Cardiac fibroblast (primary cell): Measurements from ENCODE around the gene ATG4A.

Experiments used
- DNase-seq, 2 donors: peaks; one replicate each; pipeline versions ENCODE4 v3.0.0 to v3.0.0-alpha.2; 2010; ENCODE audit warnings: low read depth in 2 of 2
- H3K4me3 ChIP-seq, 2 donors: replicated peaks in 1 of 2; 1 replicate in 1 of 2; 2 replicates in 1 of 2; pipeline ENCODE4 v1.5.1; 2011; ENCODE audit warnings: low read depth in 2 of 2, low read length in 2 of 2, mild to moderate bottlenecking in 2 of 2, moderate library complexity in 1 of 2
- CTCF ChIP-seq: IDR thresholded peaks from one replicate; pipeline ENCODE4 v1.5.1; 2011; ENCODE audit warnings: low read depth, mild to moderate bottlenecking, low read length, inconsistent platforms

The ATG4A gene

DNA sequence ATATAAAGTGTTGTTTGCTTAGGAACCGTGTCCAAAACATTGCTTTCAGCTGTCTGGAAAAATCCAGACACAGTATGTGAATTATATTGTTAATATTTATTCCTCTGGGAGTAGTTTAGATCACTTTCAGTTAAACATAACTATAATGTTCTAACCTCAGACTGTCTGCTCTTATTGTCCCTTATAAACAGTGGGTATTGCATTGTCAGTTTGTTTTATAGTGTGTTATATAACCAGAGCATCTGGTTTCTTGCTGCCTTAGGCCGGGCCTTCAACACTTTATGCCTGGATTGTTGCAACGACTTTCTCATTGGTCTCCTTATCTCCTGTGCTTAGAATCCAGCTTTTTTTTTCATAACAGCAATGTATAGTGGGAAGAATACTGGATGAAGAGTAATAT, 26.4 kb downstream of the ATG4A start:
- H3K4me3 ChIP-seq = no peak overlapping the region
- no peak for TF ChIP-seq CTCF
- DNase-seq = no peak

- H3K4me3 ChIP-seq = no peak overlapping the region
- TF ChIP-seq CTCF = no peak
- DNase-seq = no peak
Observed at GRCh38 chrX:108121291-108121690, 29.7 kb downstream of the ATG4A start.

- DNase-seq = peak; percentile 18 to 29
- H3K4me3 ChIP-seq = no peak overlapping the region
- TF ChIP-seq CTCF = no peak
Observed at GRCh38 chrX:108122748-108123147, 31.2 kb downstream of the ATG4A start.

GRCh38 chrX:108123591-108124366, 32.2 kb downstream of the ATG4A start:
- DNase-seq = no peak
- no peak overlapping the region for H3K4me3 ChIP-seq
- TF ChIP-seq CTCF = no peak

DNA sequence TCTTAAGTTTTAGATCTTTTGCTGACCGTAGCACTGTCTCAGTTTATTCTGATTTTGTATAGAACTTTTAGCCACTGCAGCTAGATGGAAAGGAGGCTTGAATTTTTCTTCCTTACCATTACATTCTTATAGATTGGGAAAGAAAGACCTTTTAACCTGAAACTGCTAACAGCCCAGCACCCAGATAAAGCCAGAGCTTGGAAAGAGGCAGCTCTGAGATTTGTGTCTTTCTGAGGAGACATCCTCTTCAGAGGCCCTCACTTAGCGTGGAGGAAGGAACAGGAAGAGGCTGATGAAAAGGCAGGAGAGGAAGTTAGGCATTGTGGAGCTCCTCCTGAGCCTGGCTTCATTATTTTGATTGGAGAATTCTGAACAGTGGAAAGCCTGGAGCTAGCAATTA, 35.1 kb downstream of the ATG4A start:
- peak in 1 of 2 donors; percentile 43 for DNase-seq
- no peak for TF ChIP-seq CTCF
- no peak overlapping the region for H3K4me3 ChIP-seq

DNA sequence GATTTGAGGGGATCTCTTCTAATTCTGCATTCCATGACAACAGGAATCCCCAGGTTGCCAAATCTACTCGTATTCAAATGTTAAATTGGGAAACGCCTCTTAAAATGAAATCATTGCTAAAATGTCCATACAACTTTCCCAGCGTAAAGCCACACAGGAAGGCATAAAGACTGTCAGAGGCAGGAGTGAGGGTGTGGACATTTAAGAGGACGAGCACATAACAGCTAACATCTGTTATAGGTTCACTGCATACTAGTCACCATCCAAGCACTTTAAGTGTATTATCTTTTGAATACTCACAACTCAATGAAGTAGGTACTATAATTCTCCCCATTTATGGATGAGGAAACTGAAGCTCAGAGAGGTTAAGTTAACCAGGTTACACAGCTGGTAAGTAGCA, 35.6 kb downstream of the ATG4A start:
- no peak for TF ChIP-seq CTCF
- DNase-seq = no peak
- no peak overlapping the region for H3K4me3 ChIP-seq

GRCh38 chrX:108130889-108131288, 39.3 kb downstream of the ATG4A start:
- no peak for DNase-seq
- no peak overlapping the region for H3K4me3 ChIP-seq
- TF ChIP-seq CTCF = no peak
